CD4-positive, alpha-beta T cell treated with Interleukin-10 for 1 hour (primary cell): Measurements from ENCODE around the gene MAEA.
A peak's percentile ranks its signal among the peaks of the same experiment; 100 is the strongest.

Source experiments
- DNase-seq: peaks from one replicate; pipeline ENCODE4 v3.0.0-alpha.2; 2020

MAEA gene

GRCh38 chr4:1355378-1355777 is 65.7 kb downstream of the MAEA start:
- no peak for DNase-seq

GRCh38 chr4:1356181-1356998 is 66.7 kb downstream of the MAEA start:
- DNase-seq, result peak; percentile 52

GRCh38 chr4:1357356-1358248 is 67.9 kb downstream of the MAEA start:
- DNase-seq, result no peak

- DNase-seq, result no peak
These were observed 68.9 kb downstream of the MAEA start for GRCh38 chr4:1358421-1359143.

GRCh38 chr4:1359144-1359501 is 69.4 kb downstream of the MAEA start:
- DNase-seq, result no peak

GRCh38 chr4:1359976-1360375 is 70.3 kb downstream of the MAEA start:
- no peak for DNase-seq

GRCh38 chr4:1360423-1361283 is 71.0 kb downstream of the MAEA start:
- DNase-seq, result no peak

GRCh38 chr4:1361431-1361830 is 71.7 kb downstream of the MAEA start:
- DNase-seq, result no peak

GRCh38 chr4:1362046-1362445 is 72.4 kb downstream of the MAEA start:
- DNase-seq, result no peak

- no peak for DNase-seq
These were observed 72.8 kb downstream of the MAEA start for GRCh38 chr4:1362521-1362920.

GRCh38 chr4:1363513-1363912 is 73.8 kb downstream of the MAEA start:
- no peak for DNase-seq

- DNase-seq, result no peak
These were observed 74.5 kb downstream of the MAEA start for GRCh38 chr4:1364217-1364616.

GRCh38 chr4:1364748-1365147 is 75.1 kb downstream of the MAEA start:
- no peak for DNase-seq

- DNase-seq, result no peak
These were observed 75.8 kb downstream of the MAEA start for GRCh38 chr4:1365271-1366178.

GRCh38 chr4:1366371-1367229 is 76.9 kb downstream of the MAEA start:
- no peak for DNase-seq

GRCh38 chr4:1367230-1367935 is 77.7 kb downstream of the MAEA start:
- no peak for DNase-seq

GRCh38 chr4:1367936-1368289 is 78.2 kb downstream of the MAEA start:
- DNase-seq, result no peak

- DNase-seq, result no peak
These were observed 78.9 kb downstream of the MAEA start for GRCh38 chr4:1368421-1369090.

GRCh38 chr4:1369091-1369450 is 79.4 kb downstream of the MAEA start:
- DNase-seq, result no peak
